ENCODE measurements around the gene PSME3IP1. TPM values are rescaled to one million over a fixed set of nuclear protein-coding genes. Genes with fewer than 3 reads are reported as not detected.
A peak's percentile ranks its signal among the peaks of the same experiment; 100 is the strongest.

Gene PSME3IP1
- total and polyA plus RNA-seq, 2 of the 8 experiments (the other 6 are each of a cell fraction or from before 2014, with no cell fraction given) = 95.1 to 98.3 TPM

- Histone ChIP-seq H2BK12ac (ENCODE audit: low read depth, low read length) (peak overlapping the region; percentile 97; the same call in 1 of the 2 replicates), H3K14ac (ENCODE audit: insufficient read length) (no peak overlapping the region), H3K23ac (ENCODE audit: insufficient read length) (no peak overlapping the region), H4K20me1 (replicated peaks in 1 of 2; ENCODE audit: control insufficient read depth in 1 of 2, insufficient read depth in 2 of 2, low read length in 2 of 2) (no peaks in the 10 kb centered on the region), H3K79me2 (ENCODE audit: control insufficient read depth in 1 of 2, insufficient read depth in 2 of 2, low read length in 2 of 2) (no peaks in the 10 kb centered on the region), H3K18ac (ENCODE audit: extremely low read depth, low read length) (peak overlapping the region; percentile 1; the same call in 1 of the 2 replicates), H3K27ac (ENCODE audit: low read depth, low read length) (no peak overlapping the region), H2BK15ac (ENCODE audit: low read length) (peak overlapping the region; percentile 77; the same call in 1 of the 2 replicates), H4K91ac (replicated peaks; ENCODE audit: insufficient read length, low read length) (peak overlapping the region; percentile 4), H3K23me2 (ENCODE audit: low read depth, low read length) (no peaks in the 10 kb centered on the region), H3K4ac (replicated peaks; ENCODE audit: insufficient read length, low read depth, low read length) (peak overlapping the region; percentile 6), H4K5ac (ENCODE audit: insufficient read length, low read depth, low read length) (no peak overlapping the region), H3K4me1 (replicated peaks in 1 of 4; ENCODE audit: control insufficient read depth in 3 of 4, insufficient read depth in 4 of 4, low read length in 3 of 4) (peaks cover 8 to 31% (median 16%) of the 10 kb centered on the region in 4 experiments), H2AFZ (ENCODE audit: low read length) (no peak overlapping the region), H2BK5ac (ENCODE audit: low read depth, low read length) (peak overlapping the region; percentile 74), H3K27me3 (replicated peaks in 1 of 4; ENCODE audit: control insufficient read depth in 3 of 4, extremely low read depth in 1 of 4, insufficient read depth in 3 of 4, low read length in 3 of 4) (no peaks in the 10 kb centered on the region), H2BK120ac (replicated peaks; ENCODE audit: low read depth, low read length) (no peak overlapping the region), H2AK5ac (ENCODE audit: low read depth, low read length) (no peak overlapping the region; the same call in 1 of the 2 replicates), H3K79me1 (ENCODE audit: low read depth, low read length) (no peaks in the 10 kb centered on the region), H3K36me3 (ENCODE audit: control insufficient read depth in 2 of 4, insufficient read depth in 4 of 4, low read length in 3 of 4) (no peaks in the 10 kb centered on the region; a peak in 1 of 8 replicates), H2BK20ac (ENCODE audit: low read length) (no peak overlapping the region), H3K56ac (replicated peaks; ENCODE audit: insufficient read length, low read depth, low read length) (no peak overlapping the region), H4K8ac (ENCODE audit: extremely low read depth, insufficient read depth, low read length) (no peak overlapping the region), H3K4me2 (ENCODE audit: insufficient read depth in 1 of 2, low read depth in 2 of 2, low read length in 2 of 2) (no peak overlapping the region), H3K9ac (replicated peaks in 1 of 4; ENCODE audit: extremely low read depth in 1 of 4, low read depth in 3 of 4, low read length in 3 of 4) (no peak overlapping the region), H3K4me3 (ENCODE audit: extremely low read depth in 1 of 4, insufficient read depth in 2 of 4, low read depth in 3 of 4, low read length in 4 of 4) (no peak overlapping the region), H3K9me3 (ENCODE audit: insufficient read depth in 2 of 2, low read depth in 1 of 2, low read length in 1 of 2) (no peaks in the 10 kb centered on the region)
- FAIRE-seq = no peak
- DNase-seq (ENCODE audit: low read depth in 1 of 2, low spot score in 2 of 2) = no peak
- POLR2A ChIA-PET (ENCODE audit: partially characterized antibody) = interaction anchor here (1.0 kb wide), 1 partner anchor 13 kb away, joined by 3 read pairs; no protein-coding TSS in a partner anchor
- WGBS, 2 experiments (ENCODE audit: extremely low coverage in 1 of 2, insufficient coverage in 1 of 2, insufficient read length in 1 of 2, insufficient replicate concordance in 2 of 2, low coverage in 1 of 2, low lambda C conversion rate in 2 of 2, missing lambda C conversion rate in 1 of 2) = 94% methylated on average over 24 of the region's 24 CpGs; no CpG with 5 or more reads in 1 of the 2 experiments
- CTCF ChIA-PET (ENCODE audit: partially characterized antibody) = interaction anchor here (0.9 to 2.4 kb wide), 6 partner anchors 11 to 53 kb away, joined by 3 to 9 read pairs (median 6); partner anchors contain the start of gene CPNE2
- TF ChIP-seq RNF2 (IDR thresholded peaks at IDR 0.05; ENCODE audit: borderline replicate concordance, low read depth, low read length, missing control alignments, poor library complexity, severe bottlenecking) (no peak), CTBP2 (IDR thresholded peaks at IDR 0.05; ENCODE audit: borderline replicate concordance, insufficient read depth, insufficient read length, low read length) (no peak), E2F6 (IDR thresholded peaks at IDR 0.05) (no peak), KDM1A (IDR thresholded peaks at IDR 0.05; ENCODE audit: borderline replicate concordance, low read length) (no peak), SAP30 (IDR thresholded peaks at IDR 0.05; ENCODE audit: insufficient read depth, insufficient replicate concordance, low read length) (no peak), TCF12 (IDR thresholded peaks at IDR 0.05; ENCODE audit: low read depth, low read length) (no peak), ATF3 (IDR thresholded peaks at IDR 0.05; ENCODE audit: insufficient read depth, low read depth, low read length) (no peak), EZH2 (IDR thresholded peaks at IDR 0.05; ENCODE audit: low read depth, low read length, severe bottlenecking) (no peak), SRF (IDR thresholded peaks at IDR 0.05; ENCODE audit: low read depth, low read length) (no peak), TEAD4 (IDR thresholded peaks at IDR 0.05; ENCODE audit: low read depth, low read length) (no peak)
Observed at GRCh38 chr16:57146040-57146647, 39.7 kb downstream of the PSME3IP1 start.
